HCT116 (cell line): ENCODE data around the gene FBXL16. TPM values are rescaled to one million over a fixed set of nuclear protein-coding genes. Genes with fewer than 3 reads are reported as not detected.
A peak's percentile ranks its signal among the peaks of the same experiment; 100 is the strongest.

Source experiments
- ATAC-seq: fragments of 200-7000 bp; cut with Tn5 transposase; 2 replicates; pipeline ENCODE4 v1.9.1; 2020; ENCODE audit warnings: mild to moderate bottlenecking, moderate library complexity
- BruUV-seq: library from RNA; stranded (reverse); fragments of 400-500 nt; replicated peaks from 2 replicates; lab custom pipeline; 2021; lab: Mats Ljungman, UMichigan
- CTCF ChIA-PET: fragments of 300-600 bp; sonication (Branson Sonifier 250); formaldehyde crosslinking; loops from one replicate; lab custom pipeline; 2021; ENCODE audit warnings: antibody characterized with exemption; lab: Charles Lee
- POLR2A ChIA-PET: fragments of 300-600, 350-600 bp; sonication (Branson Sonifier 250); formaldehyde crosslinking; loops from one replicate; lab custom pipeline; 2021; ENCODE audit warnings: antibody characterized with exemption; lab: Charles Lee
- RAD21 ChIA-PET, 2 experiments: fragments of 300-600 bp; sonication (Branson Sonifier 250); formaldehyde crosslinking; loops; one replicate each; lab custom pipeline; 2023; ENCODE audit warnings: low total read pairs in 2 of 2; ENCODE audit not compliant: uncharacterized antibody in 2 of 2, unreplicated experiment in 2 of 2, low non-redundant PET in 1 of 2; lab: Charles Lee
- DNase-seq: peaks from one replicate; pipeline ENCODE4 v3.0.0-alpha.2; 2010; ENCODE audit warnings: low read depth, low spot score
- H2AFZ ChIP-seq: fragments of 200-600 bp; shearing (Covaris generic), sonication (generic); 2 replicates; pipeline ENCODE4 v1.6.1; 2017; ENCODE audit warnings: low read depth, mixed run types, mixed read lengths, antibody characterized with exemption, low read length; ENCODE audit not compliant: poor library complexity, severe bottlenecking
- H3K27ac ChIP-seq: 2 replicates; pipeline ENCODE4 v1.5.1; 2012; ENCODE audit warnings: low read depth, low read length
- H3K27me3 ChIP-seq: fragments of 200-600 bp; sonication (generic); 2 replicates; pipeline ENCODE4 v1.6.1; 2016; ENCODE audit warnings: mixed run types, low read length, mixed read lengths; ENCODE audit not compliant: insufficient read depth
- H3K36me3 ChIP-seq, 2 experiments: fragments of 200-500 bp in 1 of 2; fragments of 200-600 bp in 1 of 2; sonication (Bioruptor generic) in 1 of 2; sonication (generic) in 1 of 2; 2 replicates each; pipeline versions ENCODE4 v1.5.1 to v1.6.1; 2014 to 2016; ENCODE audit warnings: low read length in 2 of 2, inconsistent platforms in 1 of 2, mixed read lengths in 1 of 2, mixed run types in 1 of 2; ENCODE audit not compliant: insufficient read depth in 2 of 2, control insufficient read depth in 1 of 2
- H3K4me1 ChIP-seq, 2 experiments: fragments of 200-600 bp in 1 of 2; sonication (generic) in 1 of 2; 2 replicates each; pipeline versions ENCODE4 v1.5.1 to v1.6.1; 2012 to 2017; ENCODE audit warnings: low read length in 2 of 2, inconsistent platforms in 1 of 2, mild to moderate bottlenecking in 1 of 2, mixed read lengths in 1 of 2, mixed run types in 1 of 2, moderate library complexity in 1 of 2; ENCODE audit not compliant: insufficient read depth in 2 of 2, control insufficient read depth in 1 of 2
- H3K4me2 ChIP-seq: fragments of 200-600 bp; sonication (generic); 2 replicates; pipeline ENCODE4 v1.6.1; 2017; ENCODE audit warnings: mixed run types, low read length, mixed read lengths
- H3K4me3 ChIP-seq, 2 experiments: fragments of 200-600 bp in 1 of 2; sonication (generic) in 1 of 2; replicated peaks in 1 of 2; 2 replicates each; pipeline ENCODE4 v1.5.1; 2011 to 2016; ENCODE audit warnings: low read length in 2 of 2, control low read depth in 1 of 2, low read depth in 1 of 2, mild to moderate bottlenecking in 1 of 2, mixed read lengths in 1 of 2, mixed run types in 1 of 2
- H3K79me2 ChIP-seq: fragments of 200-600 bp; sonication (generic); 2 replicates; pipeline ENCODE4 v1.6.1; 2017; ENCODE audit warnings: mild to moderate bottlenecking, mixed run types, low read length, moderate library complexity, mixed read lengths; ENCODE audit not compliant: insufficient read depth
- H3K9ac ChIP-seq: fragments of 200-600 bp; sonication (generic); 2 replicates; pipeline ENCODE4 v1.6.1; 2016; ENCODE audit warnings: low read length, mixed read lengths
- H3K9me2 ChIP-seq: fragments of 200-600 bp; sonication (generic), shearing (Covaris generic); 2 replicates; pipeline ENCODE4 v1.6.1; 2017; ENCODE audit warnings: mixed run types, mild to moderate bottlenecking, moderate library complexity; ENCODE audit not compliant: insufficient read depth
- H3K9me3 ChIP-seq, 2 experiments: fragments of 200-500 bp in 1 of 2; fragments of 200-600 bp in 1 of 2; sonication (Bioruptor generic) in 1 of 2; sonication (generic) in 1 of 2; 2 replicates each; pipeline ENCODE4 v1.6.1; 2014 to 2017; ENCODE audit warnings: low read length in 2 of 2, mixed read lengths in 2 of 2, inconsistent platforms in 1 of 2, low read depth in 1 of 2, mild to moderate bottlenecking in 1 of 2, mixed run types in 1 of 2, moderate library complexity in 1 of 2; ENCODE audit not compliant: control insufficient read depth in 1 of 2, insufficient read depth in 1 of 2
- H4K20me1 ChIP-seq: fragments of 200-600 bp; sonication (generic), shearing (Covaris generic); 2 replicates; pipeline ENCODE4 v1.6.1; 2017; ENCODE audit warnings: mixed run types, mild to moderate bottlenecking, moderate library complexity; ENCODE audit not compliant: insufficient read depth
- CTCF ChIP-seq, 3 experiments: fragments of 200-600 bp in 1 of 3; sonication (generic) in 1 of 3; IDR thresholded peaks in 2 of 3; conservative IDR thresholded peaks in 1 of 3; 2 replicates each; pipeline ENCODE4 v1.5.1; 2012 to 2017; ENCODE audit warnings: low read depth in 2 of 3, low read length in 2 of 3, antibody characterized with exemption in 1 of 3, borderline replicate concordance in 1 of 3, control low read depth in 1 of 3, mild to moderate bottlenecking in 1 of 3, mixed read lengths in 1 of 3, mixed run types in 1 of 3, moderate library complexity in 1 of 3; ENCODE audit not compliant: insufficient read depth in 1 of 3
- FOSL1 ChIP-seq: IDR thresholded peaks from 2 replicates; pipeline ENCODE4 v1.6.1; 2012; ENCODE audit warnings: low read depth
- YY1 ChIP-seq: IDR thresholded peaks from 2 replicates; pipeline ENCODE4 v1.6.1; 2011; ENCODE audit warnings: low read length, low read depth, moderate library complexity, mild to moderate bottlenecking; ENCODE audit not compliant: insufficient replicate concordance; ENCODE audit errors: extremely low read depth
- ZBTB33 ChIP-seq: IDR thresholded peaks from 2 replicates; pipeline ENCODE4 v1.6.1; 2011; ENCODE audit warnings: mild to moderate bottlenecking, low read length, moderate library complexity; ENCODE audit not compliant: insufficient replicate concordance; ENCODE audit errors: extremely low read depth
- ZFX ChIP-seq: fragments of 450-650 bp; IDR thresholded peaks from 2 replicates; pipeline ENCODE4 v1.6.1; 2017
- intact Hi-C: fragments of 100-400 bp; cut with micrococcal nuclease; formaldehyde crosslinking; loops from 2 replicates; pipeline ENCODE4 v1.10.0; 2022
- total RNA-seq: library from RNA; stranded (reverse); gene quantifications from one replicate; pipeline ENCODE4 v1.2.1, GENCODE V29; 2021; ENCODE audit not compliant: unreplicated experiment

FBXL16 gene
- total RNA-seq, 1 experiment from 2014 or later: 49.7 TPM

GRCh38 chr16:733382-734207 is 28.0 kb upstream of the FBXL16 start:
- Histone ChIP-seq H3K27ac (peak overlapping the region; percentile 26; the same call in 1 of the 2 replicates), H2AFZ (no peak overlapping the region), H3K9me3 (no peaks in the 10 kb centered on the region), H4K20me1 (no peaks in the 10 kb centered on the region), H3K9me2 (no peaks in the 10 kb centered on the region), H3K9ac (no peak overlapping the region), H3K4me2 (no peak overlapping the region), H3K79me2 (peaks cover 13% of the 10 kb centered on the region; the same call in 1 of the 2 replicates), H3K36me3 (peaks cover 6 to 18% of the 10 kb centered on the region in 2 experiments), H3K4me3 (no peak overlapping the region), H3K4me1 (peaks cover 0 to 10% of the 10 kb centered on the region in 2 experiments; a peak in 3 of 4 replicates), H3K27me3 (no peaks in the 10 kb centered on the region)
- CTCF ChIA-PET: no interaction called here
- no TSS peak for BruUV-seq
- intact Hi-C loops: no loop called here
- TF ChIP-seq CTCF (IDR thresholded peaks at IDR 0.05 in 2 of 3, conservative IDR thresholded peaks at IDR 0.05 in 1 of 3; ENCODE audit: borderline replicate concordance in 1 of 3, insufficient read depth in 1 of 3, low read depth in 2 of 3, low read length in 2 of 3) (peak in 2 of 3 experiments; percentile 40 to 48; a peak in 4 of 6 replicates), FOSL1 (no peak), YY1 (no peak), ZFX (no peak)
- POLR2A ChIA-PET: no interaction called here
- DNase-seq: no peak
- ATAC-seq: no peak
- RAD21 ChIA-PET: no interaction called here

GRCh38 chr16:732936-733335 is 27.3 kb upstream of the FBXL16 start:
- peak in 2 of 3 experiments; percentile 38 to 44; a peak in 3 of 6 replicates for TF ChIP-seq CTCF (IDR thresholded peaks at IDR 0.05 in 2 of 3, conservative IDR thresholded peaks at IDR 0.05 in 1 of 3; ENCODE audit: borderline replicate concordance in 1 of 3, insufficient read depth in 1 of 3, low read depth in 2 of 3, low read length in 2 of 3)
- no peak for TF ChIP-seq FOSL1
- TF ChIP-seq ZBTB33: no peak
- CTCF ChIA-PET: no interaction called here

More at GRCh38 chr16:732936-733335, 27.3 kb upstream of the FBXL16 start:
- intact Hi-C loops: no loop called here
- ATAC-seq (no peak), DNase-seq (no peak)
- ChIA-PET POLR2A (interaction anchor here (0.6 to 1.4 kb wide), 2 partner anchors 8 to 14 kb away, joined by 3 read pairs; partner anchors contain the start of gene CIAO3), RAD21 (interaction anchor here in 1 of 2 experiments (0.6 kb wide), 1 partner anchor 99 kb away, joined by 3 read pairs; no protein-coding TSS in a partner anchor)
- H3K4me2 ChIP-seq: no peak overlapping the region
- peaks cover 0 to 13% of the 10 kb centered on the region in 2 experiments; a peak in 3 of 4 replicates for H3K4me1 ChIP-seq
- H3K9me2 ChIP-seq: no peaks in the 10 kb centered on the region
- no peak overlapping the region for H2AFZ ChIP-seq
- peaks cover 15% of the 10 kb centered on the region; the same call in 1 of the 2 replicates for H3K79me2 ChIP-seq
- 0 out of 2 replicates have a peak overlapping the region, but pooled peaks have one; percentile 11 for H3K27ac ChIP-seq
- peaks cover 6 to 16% of the 10 kb centered on the region in 2 experiments for H3K36me3 ChIP-seq
- no peak overlapping the region for H3K4me3 ChIP-seq
- no peak overlapping the region for H3K9ac ChIP-seq
- H3K9me3 ChIP-seq: no peaks in the 10 kb centered on the region
- no peaks in the 10 kb centered on the region for H3K27me3 ChIP-seq
- BruUV-seq: no TSS peak
- H4K20me1 ChIP-seq: no peaks in the 10 kb centered on the region
